Subcutaneous abdominal adipose tissue (tissue), 5 donors: ENCODE data around the gene B3GNT8.
"Not testable (repeated sequence)": the region's sequence is repeated elsewhere in the genome, so short reads cannot be mapped to it uniquely, and the experiment has no call there.

Experiments used
- H3K27ac ChIP-seq: one replicate; pipeline ENCODE4 v1.7.0; 2013; ENCODE audit warnings: low read depth, mild to moderate bottlenecking, inconsistent platforms, low read length, moderate library complexity
- H3K27me3 ChIP-seq, 5 donors: one replicate each; pipeline ENCODE4 v1.7.0; 2013; ENCODE audit warnings: low read length in 5 of 5, inconsistent platforms in 1 of 5; ENCODE audit not compliant: control insufficient read depth in 5 of 5, insufficient read depth in 4 of 5
- H3K36me3 ChIP-seq, 5 donors: one replicate each; pipeline ENCODE4 v1.7.0; 2013; ENCODE audit warnings: low read length in 5 of 5; ENCODE audit not compliant: control insufficient read depth in 5 of 5, insufficient read depth in 5 of 5
- H3K4me1 ChIP-seq, 5 donors: one replicate each; pipeline ENCODE4 v1.7.0; 2013; ENCODE audit warnings: low read length in 5 of 5, mild to moderate bottlenecking in 3 of 5, moderate library complexity in 1 of 5; ENCODE audit not compliant: control insufficient read depth in 5 of 5, insufficient read depth in 5 of 5
- H3K4me3 ChIP-seq, 5 donors: one replicate each; pipeline ENCODE4 v1.7.0; 2013; ENCODE audit warnings: low read length in 5 of 5, low read depth in 1 of 5
- H3K9ac ChIP-seq, 5 donors: one replicate each; pipeline ENCODE4 v1.7.0; 2013; ENCODE audit warnings: low read length in 5 of 5, mild to moderate bottlenecking in 4 of 5, moderate library complexity in 3 of 5
- H3K9me3 ChIP-seq, 5 donors: one replicate each; pipeline ENCODE4 v1.7.0; 2013; ENCODE audit warnings: low read length in 5 of 5; ENCODE audit not compliant: control insufficient read depth in 5 of 5
- donor health status: healthy.
- donor health status: healthy.
- donor health status: healthy.
- donor health status: healthy.
- donor health status: healthy.

B3GNT8 gene

GRCh38 chr19:41415154-41415571 is 12.0 kb downstream of the B3GNT8 start:
- Histone ChIP-seq H3K27ac (no peak overlapping the region), H3K4me3 (no peak overlapping the region), H3K4me1 (peaks cover 0 to 31% (median 18%) of the 10 kb centered on the region in 5 donors), H3K36me3 (peaks cover 0 to 86% (median 72%) of the 10 kb centered on the region in 5 donors), H3K9ac (no peak overlapping the region), H3K27me3 (no peaks in the 10 kb centered on the region), H3K9me3 (no peaks in the 10 kb centered on the region)

DNA sequence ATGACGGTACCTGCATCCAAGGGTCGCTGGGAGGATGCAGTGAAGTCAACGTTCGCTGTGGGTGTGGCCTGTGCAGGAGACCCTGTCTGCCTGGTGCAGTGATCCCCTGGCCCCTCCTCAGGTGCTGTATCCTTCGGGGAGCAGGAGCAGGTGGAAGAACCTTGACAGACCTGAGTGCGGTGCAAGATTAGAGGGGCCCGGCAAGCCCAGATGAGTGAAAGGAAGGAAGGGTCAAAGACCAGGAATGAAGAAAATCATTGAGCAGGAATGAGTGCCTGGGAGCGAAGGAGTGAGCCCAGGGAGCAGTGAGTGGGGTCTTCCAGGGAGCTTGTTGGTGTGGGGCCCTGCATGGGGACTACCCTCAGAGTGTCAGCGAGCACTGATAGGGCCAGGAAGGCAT is 12.7 kb downstream of the B3GNT8 start:
- no peak overlapping the region for H3K4me3 ChIP-seq
- no peaks in the 10 kb centered on the region for H3K9me3 ChIP-seq
- H3K27ac ChIP-seq: no peak overlapping the region
- H3K4me1 ChIP-seq: peaks cover under 1 to 34% (median 23%) of the 10 kb centered on the region in 5 donors
- no peak overlapping the region for H3K9ac ChIP-seq
- H3K36me3 ChIP-seq: peaks cover 0 to 79% (median 66%) of the 10 kb centered on the region in 5 donors
- no peaks in the 10 kb centered on the region for H3K27me3 ChIP-seq

DNA sequence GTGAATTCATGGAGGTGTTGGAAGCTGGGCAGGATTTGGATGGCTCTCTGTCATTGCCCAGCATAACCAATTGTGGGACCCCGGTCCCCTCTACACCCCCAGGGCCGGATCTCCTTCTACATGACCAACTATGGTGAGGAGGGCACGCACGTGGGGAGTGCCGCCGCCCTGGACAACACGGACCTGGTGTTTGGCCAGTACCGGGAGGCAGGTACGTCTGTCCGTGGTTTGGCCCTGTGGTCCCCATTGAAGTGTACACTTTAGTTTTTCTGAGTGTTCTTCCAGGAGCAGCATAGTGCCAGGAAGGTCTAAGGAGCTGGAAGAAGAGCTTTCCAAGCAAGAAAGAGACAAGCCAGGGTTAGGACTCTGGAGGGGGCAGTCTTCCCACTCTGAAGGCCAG is 13.2 kb downstream of the B3GNT8 start:
- peaks cover 2 to 36% (median 27%) of the 10 kb centered on the region in 5 donors for H3K4me1 ChIP-seq
- no peaks in the 10 kb centered on the region for H3K9me3 ChIP-seq
- no peaks in the 10 kb centered on the region for H3K27me3 ChIP-seq
- H3K36me3 ChIP-seq: peaks cover 0 to 74% (median 62%) of the 10 kb centered on the region in 5 donors
- H3K27ac ChIP-seq: no peak overlapping the region
- no peak overlapping the region for H3K4me3 ChIP-seq
- no peak overlapping the region for H3K9ac ChIP-seq

DNA sequence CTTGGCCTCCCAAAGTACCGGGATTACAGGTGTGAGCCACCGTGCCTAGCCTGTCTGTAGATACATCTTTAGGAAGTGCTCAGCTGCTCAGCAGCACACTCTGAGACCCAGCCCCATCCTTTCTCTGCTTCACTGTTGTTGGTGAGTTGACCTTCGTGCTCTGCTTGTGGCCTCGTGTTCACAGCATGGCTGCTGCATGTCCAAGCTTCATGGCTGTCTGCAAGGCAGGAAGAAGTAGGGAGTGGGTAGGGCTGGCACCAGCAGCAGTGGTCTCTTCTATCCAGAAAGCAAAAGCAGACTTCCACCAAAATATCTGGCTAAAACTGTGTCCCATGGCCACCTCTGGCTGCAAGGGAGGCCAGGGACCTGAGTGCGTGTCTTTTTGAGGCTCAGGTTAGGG is 14.2 kb downstream of the B3GNT8 start:
- no peaks in the 10 kb centered on the region for H3K9me3 ChIP-seq
- H3K4me3 ChIP-seq: no peak overlapping the region
- H3K27me3 ChIP-seq: no peaks in the 10 kb centered on the region
- H3K36me3 ChIP-seq: peaks cover 0 to 65% (median 52%) of the 10 kb centered on the region in 5 donors
- H3K4me1 ChIP-seq: peaks cover 2 to 43% (median 31%) of the 10 kb centered on the region in 5 donors
- no peak overlapping the region for H3K9ac ChIP-seq
- no peak overlapping the region for H3K27ac ChIP-seq

DNA sequence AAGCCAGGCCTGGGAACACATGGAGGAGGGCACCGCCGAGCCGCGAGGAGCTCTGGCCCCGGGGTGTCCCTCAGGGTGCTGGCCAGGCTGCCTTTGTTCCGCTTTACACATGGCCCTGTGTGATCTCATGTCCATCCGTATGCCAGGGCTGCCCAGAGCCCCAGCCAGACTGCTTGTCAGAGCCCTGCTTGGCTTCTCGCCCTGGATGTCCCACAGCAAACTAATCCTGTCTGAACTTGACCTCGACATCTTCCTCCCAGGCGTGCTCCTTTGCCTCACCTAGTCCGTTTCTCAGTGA is 15.3 kb downstream of the B3GNT8 start:
- peak overlapping the region in 1 of 5 donors; percentile 15 for H3K9ac ChIP-seq
- peaks cover 0 to 60% (median 47%) of the 10 kb centered on the region in 5 donors for H3K36me3 ChIP-seq
- H3K4me1 ChIP-seq: peaks cover 2 to 51% (median 33%) of the 10 kb centered on the region in 5 donors
- no peak overlapping the region for H3K4me3 ChIP-seq
- H3K27me3 ChIP-seq: no peaks in the 10 kb centered on the region
- no peaks in the 10 kb centered on the region for H3K9me3 ChIP-seq
- H3K27ac ChIP-seq: peak overlapping the region; percentile 16

- Histone ChIP-seq H3K4me1 (peaks cover 2 to 55% (median 35%) of the 10 kb centered on the region in 5 donors), H3K9me3 (no peaks in the 10 kb centered on the region), H3K36me3 (peaks cover 0 to 54% (median 45%) of the 10 kb centered on the region in 5 donors), H3K27ac (peak overlapping the region; percentile 16), H3K27me3 (no peaks in the 10 kb centered on the region), H3K4me3 (no peak overlapping the region), H3K9ac (peak overlapping the region in 2 of 5 donors; percentile 25 to 36)
Measured at GRCh38 chr19:41411100-41411967, 15.8 kb downstream of the B3GNT8 start.

GRCh38 chr19:41410336-41411054 is 16.7 kb downstream of the B3GNT8 start:
- no peaks in the 10 kb centered on the region for H3K27me3 ChIP-seq
- peaks cover 8 to 64% (median 36%) of the 10 kb centered on the region in 5 donors for H3K4me1 ChIP-seq
- no peak overlapping the region for H3K4me3 ChIP-seq
- no peak overlapping the region for H3K9ac ChIP-seq
- H3K9me3 ChIP-seq: no peaks in the 10 kb centered on the region
- H3K27ac ChIP-seq: no peak overlapping the region
- H3K36me3 ChIP-seq: peaks cover 0 to 52% (median 41%) of the 10 kb centered on the region in 5 donors

- Histone ChIP-seq H3K9ac (no peak overlapping the region), H3K36me3 (peaks cover 0 to 41% (median 29%) of the 10 kb centered on the region in 5 donors), H3K27me3 (no peaks in the 10 kb centered on the region), H3K9me3 (no peaks in the 10 kb centered on the region), H3K4me3 (no peak overlapping the region), H3K27ac (no peak overlapping the region), H3K4me1 (peaks cover 8 to 62% (median 42%) of the 10 kb centered on the region in 5 donors)
Measured at GRCh38 chr19:41409288-41409687, 17.9 kb downstream of the B3GNT8 start.

GRCh38 chr19:41408846-41409245 is 18.3 kb downstream of the B3GNT8 start:
- H3K27me3 ChIP-seq, H3K9ac ChIP-seq, H3K9me3 ChIP-seq, H3K27ac ChIP-seq, H3K4me3 ChIP-seq: not testable (repeated sequence)
- H3K36me3 ChIP-seq: peaks cover 0 to 36% (median 25%) of the 10 kb centered on the region in 5 donors
- H3K4me1 ChIP-seq: peaks cover 8 to 62% (median 42%) of the 10 kb centered on the region in 5 donors

DNA sequence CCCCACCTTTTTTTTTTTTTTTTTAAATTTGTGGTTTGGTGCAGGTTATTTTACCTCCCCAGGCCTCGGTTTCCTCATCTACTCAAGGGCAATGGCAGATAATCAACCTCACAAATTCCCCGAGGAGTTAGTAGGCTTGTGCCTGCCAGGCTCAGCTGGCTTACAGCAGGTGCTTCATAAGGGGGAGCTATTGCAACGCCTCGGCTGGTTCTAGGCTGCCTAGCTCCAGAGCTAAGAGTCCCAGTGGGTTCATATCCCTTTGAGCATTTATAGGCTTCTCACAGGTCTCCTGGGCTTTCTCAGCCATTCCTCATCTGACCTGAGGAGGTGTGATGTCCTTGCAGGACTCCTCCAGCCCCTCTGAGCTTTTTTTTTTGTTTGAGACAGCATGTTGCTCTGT is 18.9 kb downstream of the B3GNT8 start:
- Histone ChIP-seq H3K27me3 (no peaks in the 10 kb centered on the region), H3K4me3 (no peak overlapping the region), H3K9ac (no peak overlapping the region), H3K9me3 (no peaks in the 10 kb centered on the region), H3K36me3 (peaks cover 0 to 34% (median 19%) of the 10 kb centered on the region in 5 donors), H3K4me1 (peaks cover 8 to 62% (median 44%) of the 10 kb centered on the region in 5 donors), H3K27ac (no peak overlapping the region)
